GM23248 (cell line): ENCODE data around the gene GNAQ. TPM values are rescaled to one million over a fixed set of nuclear protein-coding genes. Genes with fewer than 3 reads are reported as not detected.

Experiments used
- DNase-seq: peaks from one replicate; pipeline ENCODE4 v3.0.0-alpha.2; 2015
- H2AFZ ChIP-seq: fragments of 200-600 bp; sonication (generic); 2 replicates; pipeline ENCODE4 v1.6.1; 2016; ENCODE audit warnings: antibody characterized with exemption
- H3F3A ChIP-seq: fragments of 200-600 bp; sonication (generic); 2 replicates; pipeline ENCODE4 v1.6.1; 2016; ENCODE audit warnings: mild to moderate bottlenecking, antibody characterized with exemption, mixed run types; ENCODE audit not compliant: insufficient read depth
- H3K27ac ChIP-seq: fragments of 200-600 bp; sonication (generic); 2 replicates; pipeline ENCODE4 v1.5.1; 2016; ENCODE audit warnings: mild to moderate bottlenecking
- H3K27me3 ChIP-seq: fragments of 200-600 bp; sonication (generic); replicated peaks from 2 replicates; pipeline ENCODE4 v1.6.1; 2016; ENCODE audit warnings: mild to moderate bottlenecking; ENCODE audit not compliant: insufficient read depth
- H3K36me3 ChIP-seq: fragments of 200-600 bp; sonication (generic); 2 replicates; pipeline ENCODE4 v1.6.1; 2016; ENCODE audit warnings: low read depth, mild to moderate bottlenecking
- H3K4me1 ChIP-seq: fragments of 200-600 bp; sonication (generic); 2 replicates; pipeline ENCODE4 v1.6.1; 2016; ENCODE audit warnings: mild to moderate bottlenecking; ENCODE audit not compliant: insufficient read depth
- H3K4me2 ChIP-seq: fragments of 200-600 bp; sonication (generic); one replicate; pipeline ENCODE4 v1.6.1; 2016; ENCODE audit warnings: mild to moderate bottlenecking; ENCODE audit not compliant: unreplicated experiment
- H3K4me3 ChIP-seq: fragments of 200-600 bp; sonication (generic); 2 replicates; pipeline ENCODE4 v1.5.1; 2016; ENCODE audit warnings: mild to moderate bottlenecking
- H3K79me2 ChIP-seq: fragments of 200-600 bp; sonication (generic); 2 replicates; pipeline ENCODE4 v1.6.1; 2016; ENCODE audit warnings: mild to moderate bottlenecking; ENCODE audit not compliant: insufficient read depth
- H3K9ac ChIP-seq: fragments of 200-600 bp; sonication (generic); 2 replicates; pipeline ENCODE4 v1.6.1; 2016; ENCODE audit warnings: mild to moderate bottlenecking
- H3K9me2 ChIP-seq: fragments of 200-600 bp; sonication (generic); 2 replicates; pipeline ENCODE4 v1.6.1; 2016; ENCODE audit warnings: mixed run types, mild to moderate bottlenecking, moderate library complexity; ENCODE audit not compliant: insufficient read depth
- H3K9me3 ChIP-seq: fragments of 200-600 bp; sonication (generic); one replicate; pipeline ENCODE4 v1.6.1; 2017; ENCODE audit warnings: low read depth
- H4K20me1 ChIP-seq: fragments of 200-600 bp; sonication (generic); 2 replicates; pipeline ENCODE4 v1.6.0; 2016; ENCODE audit not compliant: insufficient read depth
- EZH2 ChIP-seq: fragments of 200-600 bp; sonication (generic); IDR thresholded peaks from 2 replicates; pipeline ENCODE4 v1.6.1; 2018; ENCODE audit warnings: antibody characterized with exemption, mild to moderate bottlenecking; ENCODE audit not compliant: insufficient read depth, poor library complexity, severe bottlenecking
- EZH2phosphoT487 ChIP-seq: fragments of 200-600 bp; sonication (generic); IDR thresholded peaks from 2 replicates; pipeline ENCODE4 v1.6.1; 2018; ENCODE audit warnings: antibody characterized with exemption, moderate library complexity, mild to moderate bottlenecking, low read depth; ENCODE audit not compliant: insufficient read depth
- whole genome bisulfite sequencing, 2 experiments: methylation state at CpG; one replicate each; pipeline ENCODE4 v1.1.6; 2015 to 2017; ENCODE audit warnings: low lambda C conversion rate in 2 of 2, low coverage in 1 of 2; ENCODE audit errors: missing lambda C conversion rate in 2 of 2; 5-methylcytosine and 5-hydroxymethylcytosine counted together
- in situ Hi-C: fragments of 300-500 bp; cut with MboI; formaldehyde crosslinking; loops from 2 replicates; pipeline ENCODE4 v1.15.0; 2020
- polyA plus RNA-seq: library from polyadenylated mRNA; unstranded; fragments of >200 nt; fragmentation: Nextera tagmentation; extraction: Ambion mirVana; gene quantifications from 2 replicates; pipeline ENCODE4 v1.2.1, GENCODE V29; 2016
- total RNA-seq: library from RNA; depleted of rRNA; stranded (reverse); fragments of >200 nt; shearing (Covaris generic); gene quantifications from 2 replicates; pipeline ENCODE4 v1.2.3, GENCODE V29; 2014

The GNAQ gene
- total and polyA plus RNA-seq, 2 experiments from 2014 or later = 11.5 to 32.7 TPM

DNA sequence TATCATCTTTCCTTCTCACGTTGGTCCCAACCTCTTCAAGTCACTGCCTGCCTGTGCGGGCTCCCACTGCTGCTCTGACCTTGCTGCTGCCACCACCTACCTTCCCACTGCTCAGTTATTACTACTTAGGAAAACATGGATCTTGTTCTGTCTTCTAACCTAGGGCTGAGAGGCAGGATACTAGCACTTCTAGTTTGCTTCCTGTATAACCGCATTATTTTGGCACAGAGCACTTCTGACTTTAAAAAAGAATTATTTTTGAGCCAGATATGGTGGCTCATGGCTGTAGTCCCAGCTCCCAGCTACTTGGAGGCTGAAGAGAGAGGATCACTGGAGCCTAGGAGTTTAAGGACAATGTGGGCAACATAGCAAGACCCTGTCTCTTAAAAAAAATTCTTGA lies 248.1 kb downstream of the GNAQ start:
- H3K36me3 ChIP-seq = peaks cover 8% of the 10 kb centered on the region
- no peaks in the 10 kb centered on the region for H4K20me1 ChIP-seq
- no peaks in the 10 kb centered on the region for H3F3A ChIP-seq
- H3K9ac ChIP-seq = no peak overlapping the region
- H3K27me3 ChIP-seq = no peaks in the 10 kb centered on the region
- no peak overlapping the region for H2AFZ ChIP-seq
- H3K79me2 ChIP-seq = peaks cover 16% of the 10 kb centered on the region
- no peaks in the 10 kb centered on the region for H3K9me2 ChIP-seq
- H3K4me2 ChIP-seq = no peak overlapping the region
- DNase-seq = no peak
- H3K4me3 ChIP-seq = no peak overlapping the region
- no peak overlapping the region for H3K27ac ChIP-seq
- TF ChIP-seq EZH2phosphoT487 (no peak), EZH2 (no peak)
- H3K9me3 ChIP-seq = no peaks in the 10 kb centered on the region
- no peaks in the 10 kb centered on the region for H3K4me1 ChIP-seq
- in situ Hi-C loops = no loop called here
- WGBS, 2 experiments = 86 to 88% methylated on average over 3 of the region's 3 CpGs

DNA sequence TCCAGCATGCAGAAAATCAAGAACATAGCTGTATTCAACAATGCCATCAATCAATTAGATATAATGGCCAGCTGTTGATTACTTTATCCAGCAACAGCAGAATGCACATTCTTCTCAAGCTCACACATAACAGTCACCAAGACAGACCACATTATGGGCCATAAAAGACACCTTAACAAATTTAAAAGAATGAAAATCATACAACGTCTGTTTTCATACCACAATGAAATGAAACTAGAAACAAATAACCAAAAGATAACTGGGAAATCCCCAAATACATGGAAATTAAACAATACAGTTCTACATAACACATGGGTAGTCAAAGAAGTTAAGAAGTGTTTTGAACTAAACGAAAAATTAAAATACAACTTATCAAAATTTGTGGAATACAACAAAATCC lies 252.6 kb downstream of the GNAQ start:
- 96 to 97% methylated on average over 2 of the region's 2 CpGs for WGBS, 2 experiments
- no peak overlapping the region for H3K9ac ChIP-seq
- no peaks in the 10 kb centered on the region for H3K4me1 ChIP-seq
- no peak overlapping the region for H3K4me3 ChIP-seq
- H3K9me3 ChIP-seq = no peaks in the 10 kb centered on the region
- no peaks in the 10 kb centered on the region for H3K27me3 ChIP-seq
- H3K36me3 ChIP-seq = peaks cover 12% of the 10 kb centered on the region
- in situ Hi-C loops = no loop called here
- no peak for TF ChIP-seq EZH2phosphoT487
- H3F3A ChIP-seq = no peaks in the 10 kb centered on the region
- DNase-seq = no peak
- H3K27ac ChIP-seq = no peak overlapping the region
- no peaks in the 10 kb centered on the region for H4K20me1 ChIP-seq
- H2AFZ ChIP-seq = no peak overlapping the region
- H3K4me2 ChIP-seq = no peak overlapping the region
- H3K9me2 ChIP-seq = no peaks in the 10 kb centered on the region
- peaks cover 42% of the 10 kb centered on the region for H3K79me2 ChIP-seq

DNA sequence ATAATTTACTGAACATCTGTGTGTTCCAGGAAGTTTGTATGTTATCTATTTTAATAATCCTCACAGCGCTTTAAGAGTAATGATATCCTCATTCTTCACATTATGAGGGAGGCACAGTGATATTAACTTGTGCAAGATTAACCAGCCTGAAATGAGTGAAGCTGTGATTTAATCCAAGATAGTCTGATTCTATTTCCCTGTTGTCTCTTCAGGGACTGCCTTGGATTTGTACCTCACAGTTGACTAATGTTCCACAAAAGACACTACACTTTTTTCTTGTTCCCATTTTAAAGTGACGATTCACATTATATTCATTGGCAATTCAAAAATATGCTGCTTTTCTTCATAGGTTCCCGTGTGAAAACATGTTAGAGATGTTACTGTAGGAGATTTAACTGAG lies 258.2 kb downstream of the GNAQ start:
- Histone ChIP-seq H3K79me2 (peaks cover 36% of the 10 kb centered on the region), H3K9ac (no peak overlapping the region), H2AFZ (no peak overlapping the region), H3K36me3 (peaks cover 12% of the 10 kb centered on the region), H3K9me2 (no peaks in the 10 kb centered on the region), H3K27me3 (no peaks in the 10 kb centered on the region), H3K4me1 (no peaks in the 10 kb centered on the region), H3K4me2 (no peak overlapping the region), H3F3A (no peaks in the 10 kb centered on the region), H3K27ac (no peak overlapping the region), H3K4me3 (no peak overlapping the region), H3K9me3 (no peaks in the 10 kb centered on the region), H4K20me1 (no peaks in the 10 kb centered on the region)
- in situ Hi-C loops = no loop called here
- no peak for DNase-seq
- WGBS, 2 experiments = 97 to 100% methylated on average over 3 of the region's 3 CpGs
- TF ChIP-seq EZH2 (no peak), EZH2phosphoT487 (no peak)

DNA sequence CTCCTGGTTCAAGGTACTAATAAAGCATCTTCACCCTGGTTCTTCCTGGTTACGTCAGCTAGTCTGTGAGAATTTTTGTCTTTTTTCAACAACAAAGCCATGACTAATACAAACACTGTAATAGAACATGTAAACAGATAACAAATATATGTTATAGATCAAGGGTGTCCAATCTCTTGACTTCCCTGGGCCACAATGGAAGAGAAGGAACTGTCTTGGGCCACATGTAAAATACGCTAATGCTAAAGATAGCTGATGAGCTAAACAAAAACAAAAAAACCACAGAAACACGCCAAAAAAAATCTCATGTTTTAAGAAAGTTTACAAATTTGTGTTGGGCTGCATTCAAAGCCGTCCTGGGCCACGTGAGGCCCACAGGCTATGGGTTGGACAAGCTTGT lies 259.0 kb downstream of the GNAQ start:
- Histone ChIP-seq H3K36me3 (peaks cover 9% of the 10 kb centered on the region), H3K4me1 (no peaks in the 10 kb centered on the region), H3K4me3 (no peak overlapping the region), H2AFZ (no peak overlapping the region), H3K9me3 (no peaks in the 10 kb centered on the region), H3K27me3 (no peaks in the 10 kb centered on the region), H4K20me1 (no peaks in the 10 kb centered on the region), H3K79me2 (peaks cover 33% of the 10 kb centered on the region), H3K4me2 (no peak overlapping the region), H3K9me2 (no peaks in the 10 kb centered on the region), H3F3A (no peaks in the 10 kb centered on the region), H3K9ac (no peak overlapping the region), H3K27ac (no peak overlapping the region)
- TF ChIP-seq EZH2 (no peak), EZH2phosphoT487 (no peak)
- in situ Hi-C loops = no loop called here
- no peak for DNase-seq
- WGBS, 2 experiments = 79 to 81% methylated on average over 5 of the region's 5 CpGs

DNA sequence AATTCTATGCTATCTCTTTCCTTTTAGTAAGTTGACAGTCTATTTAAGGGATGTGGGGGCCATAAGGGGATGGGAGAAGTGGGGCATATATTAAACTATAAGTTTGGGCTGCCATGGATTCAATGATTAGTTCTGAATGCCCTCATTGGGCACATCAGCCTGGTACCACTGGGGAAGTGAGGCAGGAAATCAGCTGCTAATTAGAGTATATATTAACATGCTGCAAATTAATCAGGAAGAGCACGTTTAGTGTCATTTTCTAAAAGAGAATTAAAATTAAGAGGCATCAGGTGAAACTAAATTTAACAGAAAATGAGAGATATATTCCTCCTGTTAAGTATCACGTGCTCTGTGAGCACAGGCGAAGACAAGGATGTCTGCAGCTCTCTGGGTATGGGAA lies 260.4 kb downstream of the GNAQ start:
- H3F3A ChIP-seq = no peaks in the 10 kb centered on the region
- H3K27me3 ChIP-seq = no peaks in the 10 kb centered on the region
- TF ChIP-seq EZH2phosphoT487 (no peak), EZH2 (no peak)
- in situ Hi-C loops = no loop called here
- peaks cover 18% of the 10 kb centered on the region for H3K79me2 ChIP-seq
- no peaks in the 10 kb centered on the region for H3K9me3 ChIP-seq
- H4K20me1 ChIP-seq = no peaks in the 10 kb centered on the region
- H3K4me3 ChIP-seq = no peak overlapping the region
- H3K4me2 ChIP-seq = no peak overlapping the region
- H3K4me1 ChIP-seq = no peaks in the 10 kb centered on the region
- H3K9ac ChIP-seq = no peak overlapping the region
- no peak for DNase-seq
- no peaks in the 10 kb centered on the region for H3K9me2 ChIP-seq
- H3K36me3 ChIP-seq = peaks cover 4% of the 10 kb centered on the region; the same call in 1 of the 2 replicates
- H3K27ac ChIP-seq = no peak overlapping the region
- no peak overlapping the region for H2AFZ ChIP-seq
- WGBS, 2 experiments = 96% methylated on average over 3 of the region's 3 CpGs
